ENCODE results near the gene FGF23. TPM values are rescaled to one million over a fixed set of nuclear protein-coding genes. Genes with fewer than 3 reads are reported as not detected.

The FGF23 gene
- total RNA-seq = under 1 TPM in 1 of 4 donors, not detected in 3; 0.22 TPM

GRCh38 chr12:4379405-4379804, at the start of gene FGF23:
FGF23 (minus strand) TSS chr12:4379712; CDS start chr12:4379582, 130 bp downstream.
- no peak for TF ChIP-seq CTCF (IDR thresholded peaks at IDR 0.05; ENCODE audit: low read depth)

- no peak for TF ChIP-seq CTCF (IDR thresholded peaks at IDR 0.05; ENCODE audit: low read depth)
Measured at GRCh38 chr12:4424422-4424821, 44.9 kb upstream of the FGF23 start.

- no peak for TF ChIP-seq CTCF (IDR thresholded peaks at IDR 0.05; ENCODE audit: low read depth)
Measured at GRCh38 chr12:4423528-4424195, 44.1 kb upstream of the FGF23 start.

- TF ChIP-seq CTCF (IDR thresholded peaks at IDR 0.05; ENCODE audit: low read depth) = no peak
Measured at GRCh38 chr12:4422985-4423384, 43.5 kb upstream of the FGF23 start.

- no peak for TF ChIP-seq CTCF (IDR thresholded peaks at IDR 0.05; ENCODE audit: low read depth)
Measured at GRCh38 chr12:4421590-4422031, 42.1 kb upstream of the FGF23 start.

- no peak for TF ChIP-seq CTCF (IDR thresholded peaks at IDR 0.05; ENCODE audit: low read depth)
Measured at GRCh38 chr12:4420138-4420670, 40.7 kb upstream of the FGF23 start.

- no peak for TF ChIP-seq CTCF (IDR thresholded peaks at IDR 0.05; ENCODE audit: low read depth)
Measured at GRCh38 chr12:4418913-4419312, 39.4 kb upstream of the FGF23 start.

Data from subcutaneous adipose tissue (tissue), 4 donors.